ENCODE data around the gene UBA3. TPM values are rescaled to one million over a fixed set of nuclear protein-coding genes. Genes with fewer than 3 reads are reported as not detected.

Gene UBA3
- total RNA-seq: 10 to 100 TPM; 45.5 to 50.6 TPM

DNA sequence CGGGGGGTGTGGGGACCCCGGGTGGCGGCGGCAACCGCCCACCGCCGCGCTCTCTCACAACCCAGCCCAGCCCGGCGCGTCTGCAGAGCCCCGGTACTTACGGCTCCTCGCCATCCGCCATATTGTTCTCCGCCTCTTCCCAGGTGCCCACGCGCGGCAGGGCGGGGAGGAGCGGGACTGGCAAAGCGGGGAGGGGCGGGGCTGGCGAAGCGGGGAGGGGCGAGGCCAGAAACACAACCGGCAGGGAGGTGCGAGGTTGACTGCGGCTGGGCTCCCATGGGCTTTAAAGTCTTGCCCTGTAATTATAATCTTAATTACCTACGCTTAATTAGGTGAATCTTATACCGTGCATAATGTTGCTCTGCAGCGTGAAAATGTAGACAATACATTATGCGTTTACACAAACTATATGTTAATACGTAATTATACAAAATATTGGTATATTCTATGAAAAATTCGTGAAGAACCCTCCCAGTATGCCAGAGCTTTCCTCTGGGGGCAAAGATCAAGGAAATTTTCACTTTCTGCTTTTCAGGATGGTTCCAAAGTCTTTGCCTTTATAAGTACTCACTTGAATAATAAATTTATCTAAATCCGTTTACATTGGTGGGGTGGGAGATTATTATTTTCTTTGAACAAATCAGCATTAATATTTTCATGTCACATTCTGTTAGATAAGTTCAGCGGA lies at the start of gene UBA3:
TSS of gene UBA3 (minus strand) at position 133 of the 688 bp plus-strand sequence. CDS start at position 121, 12 bp downstream.
- intact Hi-C loops (cut with DNase I): no loop called here
- TF ChIP-seq, protein P1, sequence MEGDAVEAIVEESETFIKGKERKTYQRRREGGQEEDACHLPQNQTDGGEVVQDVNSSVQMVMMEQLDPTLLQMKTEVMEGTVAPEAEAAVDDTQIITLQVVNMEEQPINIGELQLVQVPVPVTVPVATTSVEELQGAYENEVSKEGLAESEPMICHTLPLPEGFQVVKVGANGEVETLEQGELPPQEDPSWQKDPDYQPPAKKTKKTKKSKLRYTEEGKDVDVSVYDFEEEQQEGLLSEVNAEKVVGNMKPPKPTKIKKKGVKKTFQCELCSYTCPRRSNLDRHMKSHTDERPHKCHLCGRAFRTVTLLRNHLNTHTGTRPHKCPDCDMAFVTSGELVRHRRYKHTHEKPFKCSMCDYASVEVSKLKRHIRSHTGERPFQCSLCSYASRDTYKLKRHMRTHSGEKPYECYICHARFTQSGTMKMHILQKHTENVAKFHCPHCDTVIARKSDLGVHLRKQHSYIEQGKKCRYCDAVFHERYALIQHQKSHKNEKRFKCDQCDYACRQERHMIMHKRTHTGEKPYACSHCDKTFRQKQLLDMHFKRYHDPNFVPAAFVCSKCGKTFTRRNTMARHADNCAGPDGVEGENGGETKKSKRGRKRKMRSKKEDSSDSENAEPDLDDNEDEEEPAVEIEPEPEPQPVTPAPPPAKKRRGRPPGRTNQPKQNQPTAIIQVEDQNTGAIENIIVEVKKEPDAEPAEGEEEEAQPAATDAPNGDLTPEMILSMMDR (IDR thresholded peaks at IDR 0.05): no peak
- TF ChIP-seq POLR2A (IDR thresholded peaks at IDR 0.05): peak; percentile 70
- peak; percentile 85 for TF ChIP-seq POLR2AphosphoS5 (IDR thresholded peaks at IDR 0.05)

DNA sequence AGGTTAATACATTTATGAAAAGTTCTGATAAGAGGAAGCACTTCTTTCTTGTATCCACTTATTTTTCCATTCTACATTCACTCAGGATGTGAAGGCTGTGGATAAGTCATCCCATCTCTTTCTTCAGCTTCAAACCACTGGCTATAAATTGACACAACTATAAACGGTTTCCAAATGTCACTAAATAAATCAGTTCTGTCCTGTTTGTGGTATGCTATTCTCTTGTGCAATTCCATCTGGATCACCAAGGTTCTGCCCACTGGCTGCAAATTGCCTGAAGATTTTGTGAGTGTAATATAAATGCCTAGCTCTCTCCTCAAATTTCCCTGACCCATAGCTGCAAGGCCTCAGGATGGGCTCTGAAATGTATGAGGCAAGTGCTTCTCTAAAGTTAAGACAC lies 49.4 kb upstream of the UBA3 start:
- H3K27me3 ChIP-seq (replicated peaks; ENCODE audit: insufficient read depth): no peaks in the 10 kb centered on the region
- H3K4me3 ChIP-seq: no peak overlapping the region
- no peaks in the 10 kb centered on the region for H3K36me3 ChIP-seq
- TF ChIP-seq POLR2A (IDR thresholded peaks at IDR 0.05) (no peak), POLR2AphosphoS5 (IDR thresholded peaks at IDR 0.05) (no peak)
- TF ChIP-seq, protein P1 (IDR thresholded peaks at IDR 0.05): no peak
- no peaks in the 10 kb centered on the region for H3K4me1 ChIP-seq (replicated peaks)
- intact Hi-C loops (cut with DNase I): no loop called here
- no peaks in the 10 kb centered on the region for H3K9me3 ChIP-seq
- WGBS: 20% methylated on average over 1 of the region's 1 CpG
- H3K27ac ChIP-seq: no peak overlapping the region
- DNase-seq (ENCODE audit: low spot score): no peak

More for the DNA sequence above, at the start of gene UBA3:
- WGBS: 3% methylated on average over 36 of the region's 37 CpGs
- no peaks in the 10 kb centered on the region for H3K27me3 ChIP-seq (replicated peaks; ENCODE audit: insufficient read depth)
- H3K36me3 ChIP-seq: no peaks in the 10 kb centered on the region
- peak within 1 kb of the TSS; percentile 78 to 83 for H3K27ac ChIP-seq
- H3K9me3 ChIP-seq: no peaks in the 10 kb centered on the region
- peak within 1 kb of the TSS; percentile 93 to 96 for H3K4me3 ChIP-seq
- H3K4me1 ChIP-seq (replicated peaks): peaks cover 4% of the 10 kb centered on the region
- peak; percentile 90 for DNase-seq (ENCODE audit: low spot score)

DNA sequence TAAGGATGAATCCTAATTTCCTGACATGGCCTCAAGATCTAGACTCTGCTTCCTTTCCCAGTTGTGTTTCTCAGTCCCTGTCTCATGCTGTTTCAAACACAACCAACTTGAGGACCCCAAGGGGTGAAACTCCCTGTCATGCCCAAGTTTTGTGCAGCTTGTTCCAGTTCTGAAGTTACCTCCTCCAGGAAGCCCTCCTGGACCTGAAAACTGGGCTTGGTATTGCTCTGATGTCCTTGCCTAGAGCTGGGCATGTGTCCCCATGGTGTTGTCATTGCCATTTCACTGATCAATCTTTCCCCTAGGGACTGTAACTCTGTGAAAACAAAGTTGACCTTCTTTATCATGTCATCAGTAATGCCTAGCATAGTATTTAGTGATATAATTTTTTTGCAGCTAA lies 48.3 kb upstream of the UBA3 start:
- intact Hi-C loops (cut with DNase I): no loop called here
- Histone ChIP-seq H3K27me3 (replicated peaks; ENCODE audit: insufficient read depth) (no peaks in the 10 kb centered on the region), H3K4me1 (replicated peaks) (no peaks in the 10 kb centered on the region), H3K36me3 (no peaks in the 10 kb centered on the region), H3K9me3 (no peaks in the 10 kb centered on the region), H3K27ac (no peak overlapping the region), H3K4me3 (no peak overlapping the region)
- DNase-seq (ENCODE audit: low spot score): no peak
- TF ChIP-seq POLR2AphosphoS5 (IDR thresholded peaks at IDR 0.05) (no peak), POLR2A (IDR thresholded peaks at IDR 0.05) (no peak)
- TF ChIP-seq, protein P1 (IDR thresholded peaks at IDR 0.05): no peak

DNA sequence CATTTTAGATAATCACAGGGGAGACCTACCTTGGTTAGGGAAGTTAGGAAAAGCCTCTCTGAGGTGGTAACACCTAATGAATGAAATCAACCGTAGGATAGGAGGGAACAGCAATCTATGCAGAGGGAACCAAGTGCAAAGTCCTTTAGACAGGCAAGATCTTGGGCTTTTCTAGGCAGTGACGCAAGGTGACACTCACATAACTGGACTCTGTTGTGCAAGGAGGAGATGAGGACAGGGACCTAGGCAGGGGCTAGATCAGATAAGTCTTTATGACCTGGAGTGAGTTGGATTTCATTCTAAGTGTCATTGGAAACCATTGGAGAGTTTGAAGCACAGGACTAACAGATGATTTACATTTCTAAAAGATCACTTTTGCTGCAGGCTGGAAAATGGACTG lies 46.8 kb upstream of the UBA3 start:
- TF ChIP-seq POLR2A (IDR thresholded peaks at IDR 0.05): no peak
- no peak for TF ChIP-seq POLR2AphosphoS5 (IDR thresholded peaks at IDR 0.05)
- TF ChIP-seq, protein P1 (IDR thresholded peaks at IDR 0.05): no peak
- DNase-seq (ENCODE audit: low spot score): no peak
- Histone ChIP-seq H3K27ac (no peak overlapping the region), H3K4me1 (replicated peaks) (no peaks in the 10 kb centered on the region), H3K9me3 (no peaks in the 10 kb centered on the region), H3K27me3 (replicated peaks; ENCODE audit: insufficient read depth) (no peaks in the 10 kb centered on the region), H3K4me3 (no peak overlapping the region), H3K36me3 (no peaks in the 10 kb centered on the region)
- 85% methylated on average over 2 of the region's 2 CpGs for WGBS
- intact Hi-C loops (cut with DNase I): no loop called here

DNA sequence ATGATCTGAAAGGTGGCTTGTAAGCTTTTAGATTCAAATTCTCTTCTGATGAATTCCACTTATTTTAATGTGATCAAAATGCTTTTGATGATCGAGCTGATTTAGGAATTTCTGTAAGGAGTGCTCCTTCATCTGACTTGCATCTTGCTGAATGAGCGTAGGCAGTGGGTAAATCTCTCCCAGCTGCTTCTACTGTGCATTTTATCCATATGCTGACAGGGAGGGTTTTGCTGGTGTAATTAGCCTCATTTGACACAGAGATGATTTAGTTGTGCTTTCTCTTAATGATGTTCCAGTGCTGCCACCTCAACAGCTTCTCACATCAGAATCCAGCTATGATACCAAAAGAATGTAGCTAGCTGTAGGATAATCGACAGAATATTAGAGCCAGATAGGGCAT lies 46.1 kb upstream of the UBA3 start:
- TF ChIP-seq POLR2A (IDR thresholded peaks at IDR 0.05): no peak
- TF ChIP-seq, protein P1 (IDR thresholded peaks at IDR 0.05): no peak
- TF ChIP-seq POLR2AphosphoS5 (IDR thresholded peaks at IDR 0.05): no peak
- Histone ChIP-seq H3K36me3 (no peaks in the 10 kb centered on the region), H3K4me1 (replicated peaks) (no peaks in the 10 kb centered on the region), H3K27ac (no peak overlapping the region), H3K9me3 (no peaks in the 10 kb centered on the region), H3K27me3 (replicated peaks; ENCODE audit: insufficient read depth) (no peaks in the 10 kb centered on the region), H3K4me3 (no peak overlapping the region)
- intact Hi-C loops (cut with DNase I): no loop called here
- WGBS: 92% methylated on average over 3 of the region's 3 CpGs
- no peak for DNase-seq (ENCODE audit: low spot score)
